Aorta (tissue), 5 donors: Measurements from ENCODE around the gene TTLL11. TPM values are rescaled to one million over a fixed set of nuclear protein-coding genes. Genes with fewer than 3 reads are reported as not detected.
A peak's percentile ranks its signal among the peaks of the same experiment; 100 is the strongest.

Source experiments
- ATAC-seq: fragments of 200-7000 bp; cut with Tn5 transposase; one replicate; pipeline ENCODE4 v1.9.1; 2022; ENCODE audit warnings: moderate library complexity; ENCODE audit not compliant: low FRiP score
- DNase-seq, 2 donors: peaks; one replicate each; pipeline ENCODE4 v3.0.0-alpha.2; 2020
- H3K27ac ChIP-seq, 2 donors: one replicate each; pipeline ENCODE4 v1.5.1; 2013; ENCODE audit warnings: low read length in 2 of 2, mild to moderate bottlenecking in 2 of 2, moderate library complexity in 2 of 2, control low read depth in 1 of 2, inconsistent platforms in 1 of 2, low read depth in 1 of 2
- H3K27me3 ChIP-seq, 2 donors: one replicate each; pipeline ENCODE4 v1.6.1; 2013; ENCODE audit warnings: control low read depth in 1 of 2, low read length in 1 of 2, mild to moderate bottlenecking in 1 of 2, moderate library complexity in 1 of 2; ENCODE audit not compliant: insufficient read depth in 2 of 2, control insufficient read depth in 1 of 2
- H3K36me3 ChIP-seq, 2 donors: one replicate each; pipeline ENCODE4 v1.6.1; 2013; ENCODE audit warnings: control low read depth in 1 of 2, low read length in 1 of 2, mild to moderate bottlenecking in 1 of 2; ENCODE audit not compliant: insufficient read depth in 2 of 2, control insufficient read depth in 1 of 2
- H3K4me1 ChIP-seq, 2 donors: one replicate each; pipeline ENCODE4 v1.6.1; 2013; ENCODE audit warnings: low read length in 2 of 2, control low read depth in 1 of 2, mild to moderate bottlenecking in 1 of 2, moderate library complexity in 1 of 2; ENCODE audit not compliant: insufficient read depth in 2 of 2, control insufficient read depth in 1 of 2
- H3K4me3 ChIP-seq, 2 donors: one replicate each; pipeline ENCODE4 v1.5.1; 2013; ENCODE audit warnings: low read length in 2 of 2, control low read depth in 1 of 2, mild to moderate bottlenecking in 1 of 2
- H3K9me3 ChIP-seq: one replicate; pipeline ENCODE4 v1.6.1; 2013; ENCODE audit warnings: mild to moderate bottlenecking, low read length; ENCODE audit not compliant: control insufficient read depth
- WGBS, 2 donors: extraction: QIAGEN DNeasy Blood & Tissue Kit; methylation state at CpG; one replicate each; pipeline ENCODE4 v1.1.7; 2013; 5-methylcytosine and 5-hydroxymethylcytosine counted together
- intact Hi-C, 2 donors: fragments of 100-400 bp; cut with DNase I; formaldehyde crosslinking; loops; one replicate each; pipeline versions ENCODE4 v1.14.2 to v1.15.0; 2022
- polyA plus RNA-seq, 2 donors: library from polyadenylated mRNA; stranded (reverse); fragments of 200-250 nt; gene quantifications; one replicate each; pipeline ENCODE4 v1.2.3, GENCODE V29; 2013
- total RNA-seq, 2 donors: library from RNA; stranded (reverse); fragmentation: NEBNext Ultra II Directional; extraction: Animal tissue kit (Norgen Biotek cat#: 25700); gene quantifications; one replicate each; pipeline ENCODE4 v1.2.1, GENCODE V29; 2021
- donor health status: healthy with polysubstance abuse.
- donor health status: Bipolar disorder and iron deficiency.
- donor health status: DM: no; HTN: no; CAD: no.
- donor health status: DM: no; HTN: no; CAD: no.
- donor health status: DM: yes; HTN: yes; CAD: no.

Gene TTLL11
- total and polyA plus RNA-seq, 4 donors, result 7.7 to 31.4 (median 18.3) TPM

DNA sequence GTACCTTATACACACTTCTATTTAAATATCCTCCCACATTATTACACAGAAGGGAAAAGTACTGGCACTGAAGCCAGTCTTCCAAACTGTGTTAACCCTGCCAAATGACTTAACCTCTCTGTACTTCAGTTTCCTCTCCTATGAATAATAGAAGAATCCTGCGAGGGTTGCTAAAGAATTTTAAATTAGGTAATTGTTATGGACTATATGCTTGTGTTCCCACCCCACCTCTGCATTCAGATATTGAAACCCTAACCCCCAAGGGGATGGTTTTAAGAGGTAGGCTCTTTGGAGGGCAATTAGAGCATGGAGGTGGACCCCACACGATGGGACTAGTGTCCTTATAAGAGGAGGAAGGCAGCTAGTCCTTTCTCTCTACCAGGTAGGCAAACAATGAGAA is 72.7 kb downstream of the TTLL11 start:
- DNase-seq (no peak), ATAC-seq (peak; percentile 48)
- no peaks in the 10 kb centered on the region for H3K36me3 ChIP-seq
- intact Hi-C loops, result loop anchor here in 1 of 2 donors (2.0 kb wide), 1 partner anchor 68 kb away; no protein-coding TSS in a partner anchor
- peak overlapping the region; percentile 72 to 97 for H3K27ac ChIP-seq
- H3K9me3 ChIP-seq, result no peaks in the 10 kb centered on the region
- no peak overlapping the region for H3K4me3 ChIP-seq
- peaks cover 0 to 6% of the 10 kb centered on the region in 2 donors for H3K4me1 ChIP-seq
- H3K27me3 ChIP-seq, result no peaks in the 10 kb centered on the region
- 13 to 17% methylated on average over 2 of the region's 2 CpGs for WGBS, 2 donors

DNA sequence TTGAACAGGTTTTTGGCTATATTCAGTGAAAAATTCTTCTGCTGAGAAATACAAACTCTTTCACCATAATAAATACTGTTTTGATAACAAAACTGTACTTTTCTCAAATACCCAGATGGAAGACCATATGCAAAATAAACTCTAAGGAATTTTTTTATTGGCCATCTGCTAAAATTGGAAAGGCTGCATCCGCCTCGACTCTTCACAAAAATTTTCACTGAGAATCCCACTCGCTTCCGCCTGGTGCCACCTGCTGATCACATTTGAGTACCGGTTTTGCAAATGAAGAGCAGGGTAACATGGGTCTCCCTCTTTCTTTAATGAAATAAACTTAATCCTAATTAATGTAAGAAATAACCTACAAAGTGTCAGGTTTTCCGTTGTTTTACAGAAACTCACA is 76.4 kb downstream of the TTLL11 start:
- 40 to 44% methylated on average over 6 of the region's 6 CpGs for WGBS, 2 donors
- Histone ChIP-seq H3K27ac (no peak overlapping the region), H3K36me3 (no peaks in the 10 kb centered on the region), H3K9me3 (no peaks in the 10 kb centered on the region), H3K4me3 (no peak overlapping the region), H3K4me1 (peaks cover 0 to 6% of the 10 kb centered on the region in 2 donors), H3K27me3 (no peaks in the 10 kb centered on the region)
- no peak for DNase-seq
- intact Hi-C loops, result no loop called here
- ATAC-seq, result no peak

DNA sequence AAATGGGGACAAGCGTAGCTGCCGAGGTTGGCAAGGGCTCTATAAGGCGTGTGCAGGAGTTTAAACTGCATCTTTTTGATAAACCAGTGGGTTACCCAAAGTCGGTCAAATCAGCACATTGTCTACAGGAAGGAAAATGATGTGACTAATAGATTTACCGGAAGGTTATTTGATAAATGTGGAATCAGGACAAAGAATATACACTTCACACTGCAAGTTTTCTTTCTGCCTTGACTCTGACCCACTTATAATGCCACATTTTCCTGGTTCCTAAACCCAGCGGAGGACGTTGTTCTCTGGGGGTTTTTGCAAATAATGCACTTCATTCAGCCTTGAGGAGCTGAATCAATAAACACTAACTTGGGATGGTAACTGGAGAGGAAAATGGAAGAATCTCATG is 76.8 kb downstream of the TTLL11 start:
- ATAC-seq (no peak), DNase-seq (no peak)
- WGBS, 2 donors, result 58 to 71% methylated on average over 7 of the region's 7 CpGs
- H3K27ac ChIP-seq, result no peak overlapping the region
- no peak overlapping the region for H3K4me3 ChIP-seq
- H3K36me3 ChIP-seq, result no peaks in the 10 kb centered on the region
- H3K27me3 ChIP-seq, result no peaks in the 10 kb centered on the region
- H3K4me1 ChIP-seq, result peaks cover 0 to 5% of the 10 kb centered on the region in 2 donors
- H3K9me3 ChIP-seq, result no peaks in the 10 kb centered on the region
- intact Hi-C loops, result no loop called here

DNA sequence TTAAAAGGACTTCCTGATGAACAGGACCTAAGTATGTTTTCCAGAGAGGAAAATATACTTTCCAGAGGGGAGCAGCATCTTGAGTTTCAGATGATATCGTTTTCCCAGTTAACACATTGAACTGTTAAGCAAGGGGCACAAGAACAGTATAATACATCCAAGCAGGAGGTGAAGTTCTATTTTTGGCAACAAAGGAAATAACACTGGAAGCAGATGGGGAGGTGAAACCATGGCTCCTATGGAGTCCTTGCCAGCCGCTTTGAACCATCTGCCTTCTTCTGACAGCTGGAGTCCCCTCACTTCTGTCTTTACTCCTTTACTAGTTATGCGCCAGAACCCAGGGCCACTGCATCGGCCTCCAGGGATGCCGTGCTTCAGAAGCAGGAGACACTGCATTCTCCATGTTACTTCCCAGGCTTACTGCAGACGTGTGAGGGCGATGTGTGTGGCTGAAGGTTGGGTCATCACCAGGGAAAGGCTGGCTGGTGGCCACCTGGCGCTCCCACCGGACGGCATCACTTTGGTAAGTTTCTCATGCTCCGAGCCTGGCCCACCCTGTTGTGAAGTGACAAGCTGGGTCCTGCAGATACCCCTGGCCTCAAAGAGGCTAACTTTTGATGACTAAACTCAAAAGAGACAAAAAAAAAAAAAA is 77.8 kb downstream of the TTLL11 start:
- H3K36me3 ChIP-seq, result no peaks in the 10 kb centered on the region
- 57 to 65% methylated on average over 11 of the region's 11 CpGs for WGBS, 2 donors
- H3K4me1 ChIP-seq, result peaks cover 0 to 3% of the 10 kb centered on the region in 2 donors
- peak; percentile 38 for ATAC-seq
- no peak for DNase-seq
- no peak overlapping the region for H3K27ac ChIP-seq
- H3K27me3 ChIP-seq, result no peaks in the 10 kb centered on the region
- intact Hi-C loops, result no loop called here
- no peak overlapping the region for H3K4me3 ChIP-seq
- no peaks in the 10 kb centered on the region for H3K9me3 ChIP-seq

DNA sequence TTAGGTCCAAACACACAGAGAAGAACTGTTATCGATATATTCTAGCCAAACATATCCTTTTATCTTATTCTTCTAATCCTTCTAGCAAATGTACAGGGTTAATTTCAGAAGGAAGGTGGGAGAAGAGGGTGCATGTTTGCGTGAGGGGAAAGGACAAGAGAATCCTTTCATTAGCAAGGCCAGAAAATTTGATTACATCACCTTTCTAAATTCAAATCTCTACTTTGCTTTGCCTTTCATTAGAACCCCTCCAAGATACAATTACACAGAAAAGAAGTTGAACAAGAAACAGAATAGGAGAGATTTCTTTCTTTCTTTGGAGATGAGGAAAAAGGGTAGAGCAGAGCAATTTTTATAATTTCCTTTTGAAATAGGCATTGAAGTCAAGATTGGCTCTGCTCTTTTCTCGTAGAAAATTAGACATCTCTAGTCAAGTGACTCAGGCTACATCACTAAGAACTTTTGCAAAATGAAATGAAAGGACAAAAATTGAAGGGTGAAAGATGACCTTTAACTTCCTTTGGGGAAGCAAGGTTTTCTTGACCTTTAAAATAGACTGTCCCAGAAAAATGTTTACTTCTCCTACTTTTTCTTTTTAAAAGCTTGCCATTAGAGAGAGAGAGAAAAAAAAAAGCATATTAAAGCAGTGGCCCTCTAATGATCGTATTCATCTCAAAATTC is 81.2 kb downstream of the TTLL11 start:
- Histone ChIP-seq H3K9me3 (no peaks in the 10 kb centered on the region), H3K4me3 (no peak overlapping the region), H3K27ac (no peak overlapping the region), H3K27me3 (no peaks in the 10 kb centered on the region), H3K36me3 (no peaks in the 10 kb centered on the region), H3K4me1 (no peaks in the 10 kb centered on the region)
- intact Hi-C loops, result no loop called here
- 86 to 87% methylated on average over 4 of the region's 4 CpGs for WGBS, 2 donors
- ATAC-seq (no peak), DNase-seq (no peak)

DNA sequence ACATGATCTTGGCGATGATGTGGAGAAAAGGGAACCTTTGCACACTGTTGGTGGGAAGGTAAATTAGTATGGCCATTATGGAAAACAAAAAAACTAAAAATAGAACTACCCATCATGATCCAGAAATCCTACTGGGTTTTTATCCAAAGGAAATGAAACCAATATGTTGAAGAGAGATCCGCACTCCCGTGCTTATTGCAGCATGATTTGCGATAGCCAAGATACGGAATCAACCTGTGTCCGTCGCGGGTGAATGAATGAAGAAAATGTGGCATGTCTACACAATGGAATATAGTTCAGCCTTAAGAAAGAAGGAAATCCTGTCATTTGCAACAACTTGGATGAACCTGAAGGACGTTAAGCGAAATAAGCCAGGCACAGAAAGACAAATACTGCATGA is 84.5 kb downstream of the TTLL11 start:
- no peak for ATAC-seq
- intact Hi-C loops, result no loop called here
- WGBS, 2 donors, result 91 to 92% methylated on average over 10 of the region's 10 CpGs

DNA sequence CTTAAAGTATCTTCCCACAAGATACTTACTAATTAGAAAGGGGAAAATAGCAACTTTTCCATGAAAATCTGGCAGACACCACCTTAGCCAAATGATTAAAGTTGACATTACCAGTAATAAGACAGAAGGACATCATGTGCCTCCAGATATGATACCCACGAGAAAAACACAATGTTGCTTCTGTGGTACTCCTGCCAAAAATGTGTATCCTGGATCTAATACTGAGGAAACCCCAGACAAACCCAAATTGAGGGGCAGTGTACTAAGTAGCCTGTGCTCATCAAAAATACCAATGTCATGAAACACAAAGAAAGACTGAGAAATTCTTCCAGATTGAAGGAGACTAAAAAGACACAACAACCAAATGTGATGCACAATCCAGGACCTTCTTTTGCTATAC is 85.3 kb downstream of the TTLL11 start:
- Histone ChIP-seq H3K4me3 (no peak overlapping the region), H3K27ac (no peak overlapping the region), H3K9me3 (no peaks in the 10 kb centered on the region), H3K27me3 (no peaks in the 10 kb centered on the region), H3K4me1 (peaks cover 0 to under 1% of the 10 kb centered on the region in 2 donors), H3K36me3 (no peaks in the 10 kb centered on the region)
- DNase-seq, result no peak
- 14 to 29% methylated on average over 1 of the region's 1 CpG for WGBS, 2 donors
- intact Hi-C loops, result no loop called here
- ATAC-seq, result no peak

More for the DNA sequence above, 84.5 kb downstream of the TTLL11 start:
- no peaks in the 10 kb centered on the region for H3K27me3 ChIP-seq
- no peak for DNase-seq
- no peaks in the 10 kb centered on the region for H3K36me3 ChIP-seq
- no peak overlapping the region for H3K4me3 ChIP-seq
- H3K4me1 ChIP-seq, result no peaks in the 10 kb centered on the region
- H3K27ac ChIP-seq, result no peak overlapping the region
- H3K9me3 ChIP-seq, result no peaks in the 10 kb centered on the region

DNA sequence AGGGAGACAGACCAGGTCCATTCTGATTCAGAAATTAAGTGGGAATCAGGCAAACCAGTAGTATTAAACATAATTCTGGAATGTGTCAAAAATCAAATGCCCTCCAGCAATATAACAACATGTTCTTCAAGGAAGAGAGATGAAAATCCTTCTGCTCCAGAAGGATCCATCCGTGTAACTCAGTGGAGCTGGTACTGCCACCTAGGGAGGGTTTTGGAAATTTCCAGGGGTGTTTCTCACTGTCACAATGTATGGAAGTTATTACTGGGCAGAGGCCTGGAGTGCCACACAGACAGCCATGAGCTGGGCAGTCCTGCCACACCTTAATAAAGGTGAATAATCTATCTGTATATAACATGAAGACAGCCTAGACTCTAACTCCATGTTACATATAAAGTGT is 87.5 kb downstream of the TTLL11 start:
- intact Hi-C loops, result no loop called here

DNA sequence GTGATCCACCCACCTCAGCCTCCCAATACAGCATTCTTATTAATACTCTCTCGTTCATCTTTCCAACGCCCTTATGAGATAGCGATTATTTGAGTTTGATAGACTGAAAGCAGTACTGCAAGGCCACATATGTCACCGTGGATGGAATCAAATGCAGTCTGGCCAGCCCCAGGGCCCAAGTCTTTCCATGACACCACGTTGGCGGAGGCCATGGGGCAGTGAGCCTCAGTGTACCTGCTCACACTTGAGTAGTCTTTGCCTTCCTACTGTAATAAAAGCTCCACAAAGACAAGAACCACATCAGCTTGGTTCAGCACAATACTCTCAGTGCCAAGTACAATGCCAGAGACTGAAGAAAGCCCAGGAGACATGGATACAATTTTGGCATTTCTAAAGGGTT is 88.5 kb downstream of the TTLL11 start:
- peaks cover 0 to 4% of the 10 kb centered on the region in 2 donors for H3K4me1 ChIP-seq
- no peak overlapping the region for H3K27ac ChIP-seq
- intact Hi-C loops, result no loop called here
- no peaks in the 10 kb centered on the region for H3K36me3 ChIP-seq
- H3K9me3 ChIP-seq, result no peaks in the 10 kb centered on the region
- DNase-seq (no peak), ATAC-seq (no peak)
- WGBS, 2 donors, result 94 to 96% methylated on average over 6 of the region's 6 CpGs
- H3K4me3 ChIP-seq, result no peak overlapping the region
- no peaks in the 10 kb centered on the region for H3K27me3 ChIP-seq

More for the DNA sequence above, 87.5 kb downstream of the TTLL11 start:
- no peak for DNase-seq
- no peaks in the 10 kb centered on the region for H3K36me3 ChIP-seq
- ATAC-seq, result no peak
- no peak overlapping the region for H3K27ac ChIP-seq
- H3K9me3 ChIP-seq, result no peaks in the 10 kb centered on the region
- H3K4me3 ChIP-seq, result no peak overlapping the region
- H3K27me3 ChIP-seq, result no peaks in the 10 kb centered on the region
- H3K4me1 ChIP-seq, result peaks cover 0 to 4% of the 10 kb centered on the region in 2 donors
- WGBS, 2 donors, result 15 to 19% methylated on average over 1 of the region's 1 CpG
